HCT116 (cell line): Measurements from ENCODE around the gene ATG10.

Experiments
- CBX3 ChIP-seq: IDR thresholded peaks from 2 replicates; pipeline ENCODE4 v1.6.1; 2012; ENCODE audit warnings: low read depth
- CTCF ChIP-seq, 3 experiments: fragments of 200-600 bp in 1 of 3; sonication (generic) in 1 of 3; IDR thresholded peaks in 2 of 3; conservative IDR thresholded peaks in 1 of 3; 2 replicates each; pipeline ENCODE4 v1.5.1; 2012 to 2017; ENCODE audit warnings: low read depth in 2 of 3, low read length in 2 of 3, antibody characterized with exemption in 1 of 3, borderline replicate concordance in 1 of 3, control low read depth in 1 of 3, mild to moderate bottlenecking in 1 of 3, mixed read lengths in 1 of 3, mixed run types in 1 of 3, moderate library complexity in 1 of 3; ENCODE audit not compliant: insufficient read depth in 1 of 3
- EGR1 ChIP-seq: IDR thresholded peaks from 2 replicates; pipeline ENCODE4 v1.6.1; 2012; ENCODE audit warnings: low read depth
- EZH2 ChIP-seq: fragments of 200-600 bp; sonication (generic); IDR thresholded peaks from 2 replicates; pipeline ENCODE4 v1.6.1; 2017; ENCODE audit warnings: antibody characterized with exemption, mixed run types
- EZH2phosphoT487 ChIP-seq: fragments of 200-600 bp; IDR thresholded peaks from 2 replicates; pipeline ENCODE4 v1.6.1; 2018; ENCODE audit warnings: antibody characterized with exemption, borderline replicate concordance
- JUND ChIP-seq: IDR thresholded peaks from 2 replicates; pipeline ENCODE4 v1.6.1; 2012
- POLR2A ChIP-seq: IDR thresholded peaks from 2 replicates; pipeline ENCODE4 v1.7.0; 2011; ENCODE audit warnings: borderline replicate concordance; ENCODE audit not compliant: insufficient read depth, insufficient read length; ENCODE audit errors: extremely low read depth
- POLR2AphosphoS5 ChIP-seq: IDR thresholded peaks from 2 replicates; pipeline ENCODE4 v1.6.1; 2011; ENCODE audit warnings: mild to moderate bottlenecking, low read depth, low read length, moderate library complexity
- REST ChIP-seq: IDR thresholded peaks from 2 replicates; pipeline ENCODE4 v1.6.1; 2012; ENCODE audit warnings: low read depth
- TCF7L2 ChIP-seq: IDR thresholded peaks from 2 replicates; pipeline ENCODE4 v1.7.0; 2011; ENCODE audit warnings: borderline replicate concordance, inconsistent platforms; ENCODE audit not compliant: insufficient read depth, insufficient read length; ENCODE audit errors: extremely low read depth
- ZNF274 ChIP-seq: fragments of 200-500 bp; sonication (Bioruptor generic); IDR thresholded peaks from 2 replicates; pipeline ENCODE4 v1.6.1; 2014; ENCODE audit warnings: mild to moderate bottlenecking, low read depth, low read length, inconsistent platforms
- TF ChIP-seq, protein P1 (sequence below): IDR thresholded peaks from 2 replicates; pipeline ENCODE4 v1.6.1; 2012

- TF ChIP-seq EZH2: no peak
- no peak for TF ChIP-seq POLR2A
- TF ChIP-seq, protein P1, sequence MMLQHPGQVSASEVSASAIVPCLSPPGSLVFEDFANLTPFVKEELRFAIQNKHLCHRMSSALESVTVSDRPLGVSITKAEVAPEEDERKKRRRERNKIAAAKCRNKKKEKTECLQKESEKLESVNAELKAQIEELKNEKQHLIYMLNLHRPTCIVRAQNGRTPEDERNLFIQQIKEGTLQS: no peak
- no peak for TF ChIP-seq TCF7L2
- no peak for TF ChIP-seq JUND
- no peak for TF ChIP-seq CTCF (IDR thresholded peaks at IDR 0.05 in 2 of 3, conservative IDR thresholded peaks at IDR 0.05 in 1 of 3; ENCODE audit: borderline replicate concordance in 1 of 3, insufficient read depth in 1 of 3, low read depth in 2 of 3, low read length in 2 of 3)
- TF ChIP-seq POLR2AphosphoS5: no peak
- TF ChIP-seq EZH2phosphoT487: no peak
- no peak for TF ChIP-seq CBX3
- TF ChIP-seq ZNF274: no peak
- TF ChIP-seq REST: no peak
- TF ChIP-seq EGR1: no peak
Observed at GRCh38 chr5:82162573-82162972, 190.8 kb downstream of the ATG10 start.
